ENCODE data around the gene SNORC.

Gene SNORC

GRCh38 chr2:232869138-232870017, 686 bp upstream of the SNORC start:
- no peak for DNase-seq (ENCODE audit: low read depth in 4 of 4, low spot score in 1 of 4)

GRCh38 chr2:232870766-232871371, 805 bp downstream of the SNORC start:
- no peak for DNase-seq (ENCODE audit: low read depth in 4 of 4, low spot score in 1 of 4)

DNA sequence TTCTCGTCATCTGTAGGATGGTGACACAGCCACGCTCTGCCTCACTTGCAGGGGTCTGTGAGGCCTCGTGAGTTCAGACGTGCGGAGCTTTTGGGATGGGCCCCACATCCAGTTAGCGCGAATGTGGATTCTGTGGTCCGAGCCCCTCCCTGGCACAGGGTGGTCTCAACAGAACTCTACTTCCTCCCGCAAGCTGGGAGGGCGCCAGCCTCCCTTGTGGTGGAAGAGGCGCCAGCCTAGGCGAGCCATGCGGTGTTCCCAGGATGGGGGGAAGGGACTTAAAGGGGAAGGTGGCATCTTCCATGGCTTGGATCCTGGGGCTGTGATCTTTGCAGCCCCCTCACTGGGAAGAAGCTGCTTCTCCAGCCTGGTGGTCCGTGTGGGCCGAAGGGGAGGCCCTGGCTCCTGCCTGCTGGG, 1.4 kb downstream of the SNORC start:
- DNase-seq (ENCODE audit: low read depth in 4 of 4, low spot score in 1 of 4) = no peak

- DNase-seq (ENCODE audit: low read depth in 4 of 4, low spot score in 1 of 4) = no peak
Observed at GRCh38 chr2:232871835-232872736, 2.0 kb downstream of the SNORC start.

DNA sequence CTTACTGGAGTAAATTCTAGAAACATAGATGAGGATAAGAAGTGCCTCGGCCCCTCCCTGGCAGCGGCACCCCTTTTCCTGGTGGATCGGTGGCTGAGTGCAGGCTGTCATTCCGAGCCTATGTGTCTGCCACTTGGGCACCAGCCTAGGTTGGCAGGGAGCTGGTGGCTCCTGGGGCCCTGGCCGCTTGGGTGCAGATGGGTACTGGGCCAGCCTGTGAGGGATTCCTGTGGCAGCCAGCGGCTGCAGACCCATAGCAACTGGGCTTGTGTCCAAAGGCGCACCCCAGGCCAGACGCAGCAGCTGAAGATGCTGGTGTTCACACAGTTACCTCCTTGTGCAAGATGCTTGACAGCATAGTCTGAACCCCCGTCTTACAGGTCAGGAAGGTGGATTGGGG, 2.8 kb downstream of the SNORC start:
- no peak for DNase-seq (ENCODE audit: low read depth in 4 of 4, low spot score in 1 of 4)

DNA sequence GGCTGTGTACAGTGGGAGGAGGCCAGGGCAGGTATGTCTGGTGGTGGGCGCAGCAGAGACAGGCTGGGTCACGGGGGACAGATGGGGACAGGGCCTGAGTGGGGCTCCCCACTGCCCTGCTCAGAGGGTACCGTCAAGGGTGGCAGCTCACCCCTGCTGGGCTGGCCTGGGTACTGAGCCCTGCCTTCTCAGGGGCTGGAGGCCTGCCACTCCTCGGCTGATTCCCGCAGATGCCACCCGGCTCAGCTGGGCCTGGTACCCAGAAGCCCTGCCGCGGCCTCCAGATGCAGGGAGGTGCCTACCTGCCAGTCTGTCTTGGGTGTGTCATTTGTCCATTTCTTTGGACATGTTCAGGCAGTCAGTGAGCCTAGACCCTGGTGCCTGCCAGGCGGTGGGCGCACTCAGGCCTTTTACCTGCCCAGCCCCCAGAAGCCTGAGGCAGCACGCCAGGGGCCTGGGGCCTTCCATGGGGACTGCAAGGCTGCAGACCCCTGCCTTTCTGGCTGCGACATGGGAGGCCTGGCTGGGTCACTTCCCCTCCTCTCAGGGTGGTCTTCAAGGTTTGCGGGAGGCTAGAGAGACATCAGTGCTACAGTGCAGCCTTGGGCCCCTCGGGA, 3.3 kb downstream of the SNORC start:
- no peak for DNase-seq (ENCODE audit: low read depth in 4 of 4, low spot score in 1 of 4)

- no peak for DNase-seq (ENCODE audit: low read depth in 4 of 4, low spot score in 1 of 4)
Observed at GRCh38 chr2:232873909-232874641, 4.0 kb downstream of the SNORC start.

GRCh38 chr2:232874677-232875223, 4.7 kb downstream of the SNORC start:
- no peak for DNase-seq (ENCODE audit: low read depth in 4 of 4, low spot score in 1 of 4)

DNA sequence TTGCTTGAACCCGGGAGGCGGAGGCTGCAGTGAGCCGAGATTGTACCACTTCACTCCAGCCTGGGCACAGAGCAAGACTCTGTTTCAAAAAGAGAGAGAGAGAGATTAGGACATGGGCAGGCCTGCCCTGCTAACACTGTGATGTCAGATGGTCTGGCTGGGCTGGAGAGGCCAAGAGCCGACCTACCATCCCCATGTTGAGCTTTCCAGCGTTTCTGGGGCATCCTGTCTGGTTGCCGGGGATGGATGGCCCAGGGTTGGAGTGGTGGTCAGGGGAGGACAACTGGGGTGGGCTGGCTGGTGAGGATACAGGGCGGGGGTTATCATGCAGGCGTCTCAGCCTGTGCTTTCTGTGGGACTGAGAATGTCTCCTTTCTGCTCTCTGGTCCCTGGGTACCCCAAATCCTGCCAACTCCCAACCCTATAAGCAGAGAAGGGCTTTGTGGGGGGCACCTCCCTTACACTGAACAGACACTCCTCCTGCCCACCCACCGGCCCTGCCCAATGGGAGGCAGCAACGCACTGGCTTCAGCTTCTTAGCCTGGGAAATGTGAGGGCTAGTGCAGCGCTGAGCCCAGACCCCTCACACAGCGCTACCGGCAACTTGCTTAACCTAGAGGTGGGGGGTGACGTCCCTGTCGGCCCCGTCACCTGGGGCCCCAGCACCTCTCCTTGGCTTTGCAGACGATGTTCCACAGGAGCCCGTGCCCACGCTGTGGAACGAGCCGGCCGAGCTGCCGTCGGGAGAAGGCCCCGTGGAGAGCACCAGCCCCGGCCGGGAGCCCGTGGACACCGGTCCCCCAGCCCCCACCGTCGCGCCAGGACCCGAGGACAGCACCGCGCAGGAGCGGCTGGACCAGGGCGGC, 5.4 kb downstream of the SNORC start:
- DNase-seq (ENCODE audit: low read depth in 4 of 4, low spot score in 1 of 4) = no peak

DNA sequence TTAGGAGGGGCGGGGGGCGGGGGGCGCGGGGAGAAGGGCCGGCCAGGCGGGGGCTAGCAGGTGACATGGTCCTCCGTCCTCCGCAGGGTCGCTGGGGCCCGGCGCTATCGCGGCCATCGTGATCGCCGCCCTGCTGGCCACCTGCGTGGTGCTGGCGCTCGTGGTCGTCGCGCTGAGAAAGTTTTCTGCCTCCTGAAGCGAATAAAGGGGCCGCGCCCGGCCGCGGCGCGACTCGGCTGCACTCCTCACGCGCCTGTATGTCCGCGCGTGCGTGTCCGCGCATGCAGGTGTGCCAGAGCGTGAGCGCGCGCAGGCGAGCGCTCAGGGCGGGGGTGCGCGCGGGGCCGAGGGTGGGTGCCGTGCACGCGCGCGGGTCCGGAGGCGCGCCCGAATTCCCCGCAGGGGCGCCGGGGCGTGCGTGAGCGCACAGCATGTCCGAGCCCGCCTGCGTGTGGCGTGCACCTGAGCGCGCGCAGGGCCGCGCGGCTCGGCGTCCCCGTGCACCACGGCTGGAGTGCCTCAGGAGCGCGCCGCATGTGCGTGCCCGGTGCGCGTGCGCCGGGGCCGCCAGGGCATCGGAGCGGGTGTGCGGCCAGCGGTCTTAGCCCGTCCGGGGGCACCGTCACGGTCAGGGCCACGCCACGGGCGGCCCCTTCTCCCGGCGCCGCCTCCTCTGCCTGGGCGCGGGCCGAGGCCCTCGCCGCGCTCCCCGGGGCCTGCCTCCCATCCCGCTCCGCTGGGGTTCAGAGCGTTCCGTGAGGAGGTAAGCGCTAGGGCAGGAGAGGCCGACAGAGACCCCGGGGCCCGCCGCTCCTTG, 6.3 kb downstream of the SNORC start:
- DNase-seq (ENCODE audit: low read depth in 4 of 4, low spot score in 1 of 4) = peak in 2 of 4 experiments; percentile 21 to 31

DNA sequence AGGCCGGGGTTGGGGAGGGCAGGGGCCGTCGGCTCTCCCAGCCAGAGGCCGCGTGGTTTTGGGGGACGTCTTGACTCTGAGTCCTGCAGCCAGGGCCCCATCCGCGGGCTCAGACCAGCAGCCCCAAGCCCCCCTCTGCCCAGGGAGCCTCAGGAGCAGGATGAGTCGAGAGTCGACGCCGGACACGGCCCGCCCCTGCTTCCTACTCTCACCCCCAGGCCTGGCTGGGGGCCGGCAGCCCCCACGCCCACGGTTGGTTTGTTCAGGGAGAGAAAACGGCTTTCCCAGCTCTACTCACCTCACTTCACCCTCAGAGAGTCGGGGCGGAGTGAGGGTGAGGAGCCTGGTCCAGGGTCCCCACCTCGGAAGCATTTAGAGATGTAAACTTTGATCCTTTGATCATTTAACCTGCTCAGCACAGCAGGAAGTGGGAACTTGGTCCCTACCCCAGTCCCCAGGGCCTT, 6.9 kb downstream of the SNORC start:
- DNase-seq (ENCODE audit: low read depth in 4 of 4, low spot score in 1 of 4) = no peak

GRCh38 chr2:232877940-232878511, 8.0 kb downstream of the SNORC start:
- no peak for DNase-seq (ENCODE audit: low read depth in 4 of 4, low spot score in 1 of 4)

DNA sequence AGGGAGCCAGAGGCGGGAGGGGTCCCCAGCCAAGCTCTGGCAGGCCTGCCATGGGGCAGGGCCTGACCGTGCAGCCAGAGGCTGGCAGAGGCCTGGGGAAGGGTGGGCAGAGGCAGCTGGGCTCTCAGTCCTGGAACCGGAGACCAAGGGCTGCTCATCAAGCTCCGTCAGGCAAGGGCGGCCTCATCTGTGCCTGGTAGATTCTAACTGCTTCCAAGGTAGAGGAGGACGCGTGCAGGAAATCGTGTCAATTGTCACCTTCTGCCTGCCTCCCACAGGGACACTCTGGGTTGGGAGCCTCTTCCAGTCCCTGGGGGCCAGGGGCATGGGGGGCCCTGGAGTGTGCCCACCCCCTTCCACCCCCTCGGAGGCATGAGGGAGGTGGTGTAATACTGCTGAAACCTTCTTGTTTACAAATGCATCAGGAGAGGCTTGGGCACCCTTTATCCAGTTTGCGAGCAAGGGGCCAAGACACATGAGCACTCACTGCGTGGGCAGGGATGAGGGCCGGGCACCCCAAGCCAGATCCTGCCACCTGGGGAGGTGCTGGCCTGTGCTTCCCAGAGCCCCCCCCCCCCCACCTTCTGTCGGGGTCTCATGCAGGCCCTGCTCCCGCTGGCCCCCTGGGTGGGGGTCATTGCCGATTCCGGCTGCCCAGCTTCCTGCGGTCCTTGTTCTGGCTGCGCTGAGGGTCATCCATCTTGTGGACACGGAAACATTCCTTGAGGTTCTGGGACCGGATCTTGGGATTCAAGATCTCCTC, 9.0 kb downstream of the SNORC start:
- DNase-seq (ENCODE audit: low read depth in 4 of 4, low spot score in 1 of 4) = no peak

- no peak for DNase-seq (ENCODE audit: low read depth in 4 of 4, low spot score in 1 of 4)
Observed at GRCh38 chr2:232879618-232880494, 9.8 kb downstream of the SNORC start.

- DNase-seq (ENCODE audit: low read depth in 4 of 4, low spot score in 1 of 4) = no peak
Observed at GRCh38 chr2:232880764-232881351, 10.8 kb downstream of the SNORC start.

GRCh38 chr2:232882085-232882484, 12.0 kb downstream of the SNORC start:
- no peak for DNase-seq (ENCODE audit: low read depth in 4 of 4, low spot score in 1 of 4)
